ENCODE measurements around the gene RNF26. TPM values are rescaled to one million over a fixed set of nuclear protein-coding genes. Genes with fewer than 3 reads are reported as not detected.

The RNF26 gene
- 9.4 TPM for total RNA-seq

DNA sequence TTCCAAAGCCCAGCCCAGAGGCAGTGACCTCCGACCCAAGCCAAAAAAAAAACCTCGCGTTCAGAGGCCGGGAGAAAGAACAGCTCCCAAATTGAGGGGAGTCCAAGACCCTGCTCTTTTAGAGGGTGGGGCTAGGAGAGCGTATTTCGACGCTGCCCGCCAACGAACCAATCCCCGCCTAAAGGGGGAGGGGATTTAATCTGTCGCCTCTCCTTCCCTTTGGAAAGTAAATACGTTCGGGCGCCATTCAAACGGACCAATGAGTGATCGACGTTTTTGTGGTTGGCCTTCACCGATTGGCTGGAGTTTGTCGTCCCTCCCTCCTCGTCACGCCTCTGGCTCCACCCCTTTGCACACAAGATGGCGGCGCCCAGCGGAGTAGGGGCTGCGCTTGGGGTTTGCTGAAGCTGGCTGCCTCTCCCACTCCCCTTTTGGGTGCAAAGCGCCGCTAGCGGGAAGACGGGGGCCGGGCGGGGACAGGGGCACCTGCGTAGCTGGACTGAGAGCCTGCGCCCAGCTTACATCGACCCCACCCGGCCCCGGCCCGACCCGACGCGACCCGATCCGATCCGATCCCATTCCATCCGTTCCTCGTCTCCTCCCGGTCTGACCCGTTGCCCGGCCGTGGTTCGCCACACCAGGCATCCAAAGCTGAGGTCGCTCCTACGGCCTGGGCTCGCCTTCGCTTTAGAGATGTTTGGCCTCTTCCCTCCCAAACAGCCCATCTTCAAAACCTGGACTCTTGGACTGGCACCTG is at the start of gene RNF26:
Gene RNF26 (plus strand): TSS at position 354 of the 757 bp plus-strand sequence. CDS start 596 bp downstream, outside the sequence.
- DNase-seq (ENCODE audit: low read depth in 2 of 3, low spot score in 2 of 3): peak; percentile 87 to 99 (median 96)

DNA sequence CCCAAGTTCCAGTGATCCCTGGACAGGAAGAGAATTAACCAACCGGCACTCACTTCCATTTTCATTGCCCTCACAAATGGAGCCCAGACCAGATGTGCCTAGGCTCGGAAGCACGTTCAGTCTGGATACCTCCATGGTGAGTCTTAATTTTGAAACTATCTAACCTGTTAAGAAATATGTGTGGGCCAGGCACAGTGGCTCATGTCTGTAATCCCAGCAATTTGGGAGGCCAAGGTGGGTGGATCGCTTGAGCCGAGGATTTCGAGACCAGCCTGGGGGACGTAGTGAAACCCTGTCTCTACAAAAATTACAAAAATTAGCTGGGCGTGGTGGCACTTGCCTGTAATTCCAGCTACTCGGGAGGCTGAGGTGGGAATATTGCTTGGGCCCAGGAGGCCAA is 48.9 kb upstream of the RNF26 start:
- DNase-seq (ENCODE audit: low read depth in 2 of 3, low spot score in 2 of 3): no peak

DNA sequence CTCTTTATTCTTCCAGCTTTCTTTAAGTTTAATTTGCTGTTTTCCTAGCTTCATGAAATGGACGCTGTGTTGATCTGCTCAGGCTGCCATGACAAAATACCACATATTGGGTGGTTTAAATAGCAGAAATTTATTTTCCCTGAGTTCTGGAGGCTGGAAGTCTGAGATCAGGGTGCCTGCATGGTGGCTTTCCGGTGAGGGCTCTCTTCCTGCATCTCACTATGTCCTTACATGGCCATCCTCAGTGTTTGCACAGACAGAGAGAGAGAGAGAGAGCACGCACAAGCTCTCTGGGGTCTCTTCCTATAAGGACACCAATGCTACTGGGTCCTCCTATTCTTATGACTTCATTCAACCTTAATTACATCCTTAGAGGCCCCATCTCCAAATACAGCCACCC is 46.1 kb upstream of the RNF26 start:
- DNase-seq (ENCODE audit: low read depth in 2 of 3, low spot score in 2 of 3): no peak

DNA sequence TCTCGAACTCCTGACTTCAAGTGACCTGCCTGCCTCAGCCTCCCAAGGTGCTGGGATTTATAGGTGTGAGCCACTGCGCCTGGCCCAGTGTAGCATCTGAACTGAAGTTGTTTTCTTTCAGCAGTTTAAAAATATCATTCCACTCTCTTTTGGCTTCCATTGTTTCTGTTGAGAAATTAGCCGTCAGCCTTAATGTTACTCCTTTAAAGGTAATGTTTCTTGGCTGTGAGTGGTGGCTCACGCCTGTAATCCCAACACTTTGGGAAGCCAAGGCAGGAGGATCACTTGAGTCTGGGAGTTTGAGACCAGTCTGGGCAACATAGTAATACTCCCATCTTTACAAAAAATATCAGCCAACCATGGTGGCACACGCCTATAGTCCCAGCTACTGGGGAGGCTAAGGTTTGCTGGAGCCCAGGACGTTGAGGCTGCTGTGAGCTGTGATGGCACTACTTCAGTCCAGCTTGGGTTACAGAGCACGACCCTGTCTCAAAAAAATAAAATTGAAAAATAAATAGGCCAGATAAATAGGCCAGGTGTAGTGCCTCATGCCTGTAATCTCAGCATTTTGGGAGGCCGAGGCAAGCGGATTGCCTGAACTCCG is 43.3 kb upstream of the RNF26 start:
- DNase-seq (ENCODE audit: low read depth in 2 of 3, low spot score in 2 of 3): no peak

DNA sequence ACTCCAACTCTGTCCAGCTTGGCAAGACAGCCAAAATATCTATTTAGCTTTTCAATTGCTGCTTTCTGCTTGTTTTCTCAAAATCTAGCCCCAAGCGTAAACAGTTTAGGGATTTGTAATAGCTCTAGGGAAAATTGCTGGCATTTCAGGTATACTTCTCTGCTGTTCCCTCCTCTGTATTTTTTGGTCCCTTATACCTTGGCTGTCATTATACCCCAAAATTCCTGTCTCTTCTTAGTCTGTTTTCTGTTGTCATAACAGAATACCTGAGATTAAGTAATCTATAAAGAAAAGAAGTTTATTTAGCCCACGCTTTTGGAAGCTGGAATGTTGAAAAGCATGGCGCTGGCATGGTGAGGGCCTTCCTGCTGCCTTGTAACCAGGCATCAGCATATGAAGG is 40.9 kb upstream of the RNF26 start:
- no peak for DNase-seq (ENCODE audit: low read depth in 2 of 3, low spot score in 2 of 3)

DNA sequence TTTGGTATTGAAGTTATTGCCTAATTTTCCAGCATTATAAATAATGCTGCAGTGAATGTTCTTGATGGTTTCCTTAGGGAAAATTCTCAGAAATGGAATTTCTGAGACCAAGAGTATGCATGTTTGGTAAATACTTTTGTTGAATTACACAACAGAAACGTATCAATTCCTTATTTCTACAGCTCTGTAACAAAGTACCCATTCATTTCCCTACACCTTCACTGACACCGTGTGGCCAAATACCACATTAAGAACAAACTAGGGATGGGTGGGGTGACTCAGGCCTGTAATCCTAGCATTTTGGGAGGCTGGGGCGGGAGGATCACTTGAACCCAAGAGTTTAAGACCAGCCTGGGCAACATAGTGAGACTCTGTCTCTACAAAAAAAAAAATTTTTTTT is 39.1 kb upstream of the RNF26 start:
- no peak for DNase-seq (ENCODE audit: low read depth in 2 of 3, low spot score in 2 of 3)

DNA sequence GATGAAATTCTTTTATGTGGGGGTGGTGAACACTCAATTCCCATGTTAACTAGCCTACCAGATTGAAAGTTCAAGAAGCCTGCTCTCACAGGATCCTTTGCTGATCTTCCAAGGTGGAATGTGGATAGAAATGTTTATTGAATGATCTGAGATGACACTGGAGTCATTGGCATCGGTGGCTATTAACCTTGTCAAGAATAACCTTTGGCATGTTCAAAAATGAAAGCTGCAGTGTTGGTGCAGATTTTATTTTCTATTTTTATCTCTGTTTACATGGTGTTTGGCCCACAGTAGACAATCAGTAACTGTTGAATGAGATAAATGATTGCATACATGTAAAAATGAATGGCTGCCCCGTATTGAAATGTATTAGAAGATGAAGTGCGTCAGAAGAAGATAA is 36.4 kb upstream of the RNF26 start:
- no peak for DNase-seq (ENCODE audit: low read depth in 2 of 3, low spot score in 2 of 3)

DNA sequence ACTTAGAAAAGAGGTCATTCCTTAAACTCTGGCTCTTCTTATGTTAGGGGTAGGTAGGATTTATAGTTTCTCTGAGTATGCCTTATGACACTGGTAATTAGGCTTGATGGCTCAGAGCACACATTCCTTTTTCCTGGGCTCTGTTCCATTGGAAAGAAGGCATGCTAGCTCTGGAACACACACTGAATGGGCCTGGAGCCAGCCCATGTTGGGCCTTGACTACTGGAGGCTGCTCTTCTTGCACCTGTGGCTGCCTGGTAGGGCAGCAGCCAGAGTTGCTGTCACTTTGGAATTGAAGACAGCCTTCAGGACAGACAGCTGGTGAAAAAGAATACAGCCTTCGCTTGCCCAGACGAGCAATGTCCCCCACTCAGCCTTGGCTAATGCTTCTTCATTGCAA is 35.6 kb upstream of the RNF26 start:
- DNase-seq (ENCODE audit: low read depth in 2 of 3, low spot score in 2 of 3): no peak

DNA sequence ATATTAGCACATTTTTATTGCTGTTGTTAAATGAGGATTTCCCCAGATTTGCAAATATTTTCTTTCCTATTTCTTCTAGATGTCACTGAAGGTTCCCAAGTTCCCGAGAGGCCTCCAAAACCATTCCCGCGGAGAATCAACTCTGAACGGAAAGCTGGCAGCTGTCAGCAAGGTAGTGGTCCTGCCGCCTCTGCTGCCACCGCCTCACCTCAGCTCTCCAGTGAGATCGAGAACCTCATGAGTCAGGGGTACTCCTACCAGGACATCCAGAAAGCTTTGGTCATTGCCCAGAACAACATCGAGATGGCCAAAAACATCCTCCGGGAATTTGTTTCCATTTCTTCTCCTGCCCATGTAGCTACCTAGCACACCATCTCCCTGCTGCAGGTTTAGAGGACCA is 34.9 kb upstream of the RNF26 start:
- DNase-seq (ENCODE audit: low read depth in 2 of 3, low spot score in 2 of 3): no peak

DNA sequence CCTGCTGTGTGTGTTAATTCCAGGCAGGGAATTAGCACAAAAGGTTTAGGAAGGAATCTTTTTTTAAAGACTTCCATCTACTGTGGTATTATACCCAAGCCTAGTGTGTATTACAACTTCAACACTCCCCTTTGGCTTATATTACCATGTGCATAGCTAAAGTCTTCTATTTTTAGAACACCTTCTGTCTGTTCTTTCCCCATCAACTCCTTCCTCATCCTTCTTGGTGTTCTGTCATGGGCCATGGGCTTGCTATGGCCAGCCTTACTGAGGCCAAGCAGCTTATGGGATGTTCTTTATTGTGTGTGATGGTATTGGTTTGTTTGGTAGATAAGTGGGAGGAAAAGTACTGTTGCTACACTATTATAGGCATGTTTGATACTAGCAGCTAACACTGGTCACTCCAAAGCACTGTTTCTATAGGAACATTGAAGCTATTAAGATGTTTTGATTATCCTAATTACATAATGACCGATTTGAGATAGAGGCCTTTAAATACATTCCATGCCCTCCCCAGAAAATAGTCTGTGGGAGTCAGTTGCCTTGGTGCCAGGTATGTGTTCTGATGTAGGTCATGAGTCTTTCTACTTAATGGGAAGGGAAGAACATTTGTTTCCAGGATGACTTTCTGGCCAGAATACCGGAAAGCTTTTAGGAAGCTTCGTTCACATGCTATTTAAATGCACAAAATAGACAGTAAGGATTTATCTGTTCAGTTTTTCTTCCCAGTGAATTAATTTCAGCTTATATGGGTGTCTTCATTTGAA is 33.9 kb upstream of the RNF26 start:
- no peak for DNase-seq (ENCODE audit: low read depth in 2 of 3, low spot score in 2 of 3)

DNA sequence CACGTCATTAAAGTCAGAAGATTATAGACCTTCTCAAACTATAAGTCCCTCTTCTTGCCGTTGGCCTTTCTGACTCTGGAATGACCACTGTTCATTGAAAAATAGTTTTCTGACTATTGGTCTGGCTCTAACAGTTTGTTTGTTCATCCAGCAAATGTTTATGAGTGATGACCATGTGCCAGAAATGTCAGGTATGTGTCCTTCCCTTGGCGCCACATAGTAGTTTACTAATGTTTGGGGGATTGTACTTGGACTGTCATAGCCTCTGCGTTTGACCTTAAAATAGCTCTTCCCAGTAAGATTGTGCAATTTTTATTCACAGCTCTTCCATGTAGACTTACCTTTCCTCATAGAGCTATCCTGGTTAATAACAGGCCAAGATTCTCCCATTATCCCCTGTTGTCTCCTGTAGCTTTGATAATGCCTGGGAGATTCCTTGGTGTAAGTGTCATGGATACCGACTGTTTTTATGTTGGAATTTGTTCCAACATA is 31.1 kb upstream of the RNF26 start:
- no peak for DNase-seq (ENCODE audit: low read depth in 2 of 3, low spot score in 2 of 3)

DNA sequence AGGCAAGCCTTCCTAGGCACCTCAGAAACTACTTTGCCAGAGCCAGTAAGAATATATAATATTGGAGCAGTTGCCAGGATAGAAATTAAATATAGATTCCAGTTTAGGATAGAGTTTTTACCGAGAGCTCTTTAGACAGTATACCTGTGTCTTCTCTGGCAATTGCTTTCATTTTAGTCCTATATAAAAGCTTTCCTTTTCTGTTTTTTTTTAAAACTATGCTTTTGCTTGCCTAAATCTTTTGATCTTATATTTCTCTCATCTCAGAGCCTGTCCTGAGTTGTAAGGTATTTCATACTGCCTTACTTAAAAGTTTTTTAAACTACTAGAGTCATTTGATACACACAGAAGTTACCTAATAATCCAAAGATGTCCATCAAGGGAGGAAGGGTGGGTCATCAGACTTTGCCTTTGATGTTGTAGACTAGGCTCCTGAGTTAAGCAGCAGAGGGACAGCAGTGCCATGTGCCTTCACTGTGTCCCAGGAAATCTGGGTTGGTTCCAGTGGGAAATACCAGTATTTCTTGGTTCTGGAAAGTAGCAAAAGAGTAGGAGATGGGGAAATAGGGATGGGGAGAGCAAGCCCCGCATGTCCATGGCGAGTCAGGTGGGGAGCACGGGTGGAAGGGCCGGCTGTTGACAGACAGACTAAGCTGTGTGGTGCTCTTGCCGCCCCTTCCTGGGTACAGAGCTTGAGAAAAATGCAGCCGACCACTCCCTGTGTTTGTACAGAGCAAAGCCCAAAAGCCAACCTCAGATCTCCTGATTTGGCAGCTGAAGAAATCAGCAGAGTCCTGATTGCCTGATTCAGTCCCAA is 28.6 kb upstream of the RNF26 start:
- no peak for DNase-seq (ENCODE audit: low read depth in 2 of 3, low spot score in 2 of 3)

DNA sequence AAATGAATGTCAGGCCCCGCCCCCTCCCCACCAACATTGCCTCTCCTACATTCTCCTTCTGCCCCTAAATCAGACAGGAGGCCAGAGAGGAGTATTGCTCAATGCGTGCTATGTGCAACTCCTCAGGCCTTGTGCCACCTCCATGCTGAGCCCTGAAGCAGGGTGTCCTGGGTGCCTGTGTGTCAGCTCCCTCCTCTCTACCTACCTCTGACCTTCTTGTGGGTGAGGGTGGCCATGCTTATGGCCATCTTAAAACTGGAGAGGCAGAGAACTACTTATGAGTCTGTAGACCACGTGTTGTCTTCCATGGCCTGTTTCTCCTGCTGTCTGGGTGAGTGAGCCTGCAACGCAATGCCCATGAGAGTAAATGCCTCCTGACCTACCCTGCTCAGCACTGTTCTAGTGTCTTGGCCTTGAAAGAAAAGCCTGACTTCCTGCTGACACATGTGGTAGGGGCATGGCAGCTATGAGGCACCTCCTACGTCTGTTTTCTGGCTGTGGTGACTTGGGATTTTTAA is 27.9 kb upstream of the RNF26 start:
- DNase-seq (ENCODE audit: low read depth in 2 of 3, low spot score in 2 of 3): no peak

DNA sequence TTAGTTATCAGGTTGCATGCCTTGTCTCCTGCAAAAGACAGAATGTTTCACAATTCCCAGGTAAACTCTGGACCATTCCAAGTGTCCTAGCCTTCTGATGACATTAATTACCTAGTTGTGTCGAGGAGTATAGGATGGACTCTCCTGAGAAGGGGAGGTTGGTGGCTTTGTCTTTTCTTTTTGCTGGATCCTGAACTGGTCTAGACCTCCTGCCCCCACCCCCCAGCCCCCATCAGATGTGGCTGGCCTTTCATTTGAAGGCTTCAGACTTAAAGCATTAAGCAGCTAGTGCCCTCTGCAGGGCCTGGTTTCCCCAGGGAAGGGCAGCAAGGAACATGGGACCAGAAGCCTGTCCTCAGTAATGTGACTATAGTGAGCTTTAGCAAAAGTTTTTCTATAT is 27.1 kb upstream of the RNF26 start:
- no peak for DNase-seq (ENCODE audit: low read depth in 2 of 3, low spot score in 2 of 3)

DNA sequence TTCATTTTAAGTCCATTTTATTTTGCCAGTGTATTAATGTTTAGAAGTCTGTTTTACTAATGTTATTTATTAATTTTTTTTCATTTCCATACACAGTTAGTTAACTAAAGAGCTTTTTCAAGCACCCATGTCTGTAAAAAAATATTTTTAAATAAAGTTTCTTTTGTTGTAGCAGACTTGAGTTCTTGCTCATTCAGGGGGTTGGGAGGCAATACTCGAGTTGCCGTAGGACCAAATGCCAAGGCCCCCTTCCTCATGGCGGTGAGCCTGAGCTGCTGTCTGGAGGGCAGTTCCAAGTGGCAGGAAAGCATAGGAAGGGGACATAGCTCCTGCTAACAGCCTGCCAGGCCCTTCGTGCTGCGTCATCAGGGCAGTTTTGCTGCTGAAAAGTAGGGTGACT is 26.4 kb upstream of the RNF26 start:
- no peak for DNase-seq (ENCODE audit: low read depth in 2 of 3, low spot score in 2 of 3)

DNA sequence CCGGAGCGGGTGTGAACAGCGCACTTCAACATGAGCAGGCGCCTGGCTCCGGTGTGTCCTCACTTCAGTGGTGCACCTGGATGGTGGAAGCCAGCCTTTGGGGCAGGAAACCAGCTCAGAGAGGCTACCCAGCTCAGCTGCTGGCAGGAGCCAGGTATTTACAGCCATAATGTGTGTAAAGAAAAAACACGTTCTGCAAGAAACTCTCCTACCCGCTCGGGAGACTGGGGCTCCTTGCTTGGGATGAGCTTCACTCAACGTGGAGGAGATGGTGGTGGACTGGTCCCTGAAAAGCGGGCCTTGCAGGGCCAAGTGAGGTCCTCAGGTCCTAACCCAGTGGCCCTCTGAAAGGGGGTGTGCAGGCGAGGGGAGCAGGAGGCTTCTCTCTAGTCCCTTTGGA is 24.9 kb upstream of the RNF26 start:
- no peak for DNase-seq (ENCODE audit: low read depth in 2 of 3, low spot score in 2 of 3)

DNA sequence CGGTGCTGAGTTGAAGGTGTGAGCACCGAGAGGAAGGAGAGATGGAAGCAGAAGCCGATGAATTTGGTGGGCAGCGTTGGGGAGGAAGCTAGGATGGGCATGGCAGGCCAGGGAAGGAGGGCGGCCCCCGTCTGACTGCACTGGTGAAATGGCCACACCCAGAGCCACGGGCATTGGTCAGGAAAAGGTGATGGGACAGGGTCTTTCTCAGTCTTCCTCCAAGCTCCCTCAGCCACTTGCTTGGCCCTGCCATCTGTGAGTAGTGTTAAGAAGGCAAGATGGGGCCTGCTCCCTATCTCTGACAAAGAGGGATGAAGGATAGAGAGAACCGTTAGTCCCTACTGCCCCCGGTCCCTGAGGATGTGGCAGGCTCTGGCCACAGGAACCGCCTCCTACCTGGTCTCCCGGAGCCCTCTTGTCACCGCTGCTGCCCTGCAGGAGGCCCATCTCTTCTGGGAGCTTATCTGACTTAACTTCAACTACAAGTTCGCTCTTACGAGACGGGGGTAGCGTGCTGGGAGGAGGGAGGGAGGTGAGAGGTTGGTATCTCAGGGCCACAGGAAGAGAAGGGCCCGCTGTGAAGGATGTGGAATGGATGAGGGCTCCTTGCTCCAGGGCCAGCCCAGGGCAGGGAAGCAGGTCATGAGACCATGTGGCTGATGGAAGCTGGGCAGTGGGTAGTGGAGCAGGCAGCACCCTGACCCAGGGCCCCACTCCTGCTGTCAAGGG is 24.2 kb upstream of the RNF26 start:
- no peak for DNase-seq (ENCODE audit: low read depth in 2 of 3, low spot score in 2 of 3)

DNA sequence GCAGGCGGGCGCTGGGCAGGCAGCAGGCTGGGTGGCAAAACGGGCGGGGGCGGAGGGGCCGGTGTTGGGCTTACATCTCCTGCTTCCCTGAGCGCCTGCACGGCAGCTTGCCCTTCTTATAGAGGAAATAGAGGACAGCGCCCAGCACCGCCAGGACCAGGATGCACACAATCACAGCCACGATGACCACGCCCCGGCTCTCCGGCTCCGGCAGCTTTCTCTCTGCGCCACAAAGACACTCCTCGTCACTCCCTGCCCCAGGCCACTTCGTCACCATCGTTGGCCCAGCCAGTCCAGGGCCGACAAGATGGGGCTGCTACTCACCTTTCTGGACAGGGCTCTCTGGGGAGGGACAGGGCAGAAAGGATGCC is 23.7 kb upstream of the RNF26 start:
- no peak for DNase-seq (ENCODE audit: low read depth in 2 of 3, low spot score in 2 of 3)

DNA sequence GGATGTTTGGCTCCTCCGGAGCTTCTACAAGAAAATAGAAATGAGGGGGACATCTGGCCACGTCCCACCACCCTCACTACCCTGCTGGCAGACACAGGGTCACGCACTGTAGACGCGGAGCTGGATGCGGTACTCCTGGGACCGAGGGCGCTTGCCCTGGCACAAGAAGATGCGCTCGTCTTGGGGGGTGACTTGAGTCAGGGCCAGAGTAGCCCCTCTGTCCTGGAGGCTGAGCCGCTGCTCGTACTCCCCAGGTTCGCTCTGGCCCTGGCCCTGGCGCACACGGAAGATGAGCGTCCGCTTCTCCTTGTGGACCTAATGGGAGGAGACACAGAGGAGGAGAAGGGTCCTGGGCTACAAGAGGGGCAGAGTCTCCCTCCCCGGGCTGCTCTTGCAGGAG is 19.6 kb upstream of the RNF26 start:
- no peak for DNase-seq (ENCODE audit: low read depth in 2 of 3, low spot score in 2 of 3)
